H1 (cell line): ENCODE results near the gene ENKD1. TPM values are rescaled to one million over a fixed set of nuclear protein-coding genes. Genes with fewer than 3 reads are reported as not detected.

Experiments used
- CTCF ChIA-PET: fragments of 300-600 bp; sonication (Branson Sonifier 250); formaldehyde crosslinking; loops from one replicate; lab custom pipeline; 2021; ENCODE audit not compliant: partially characterized antibody; lab: Charles Lee
- POLR2A ChIA-PET: fragments of 300-600 bp; sonication (Branson Sonifier 250); formaldehyde crosslinking; loops from one replicate; lab custom pipeline; 2021; ENCODE audit warnings: inconsistent platforms; ENCODE audit not compliant: partially characterized antibody; lab: Charles Lee
- DNase-seq, 2 experiments: peaks; one replicate each; pipeline versions ENCODE4 v3.0.0 to v3.0.0-alpha.2; 2010 to 2022; ENCODE audit warnings: low spot score in 2 of 2, low read depth in 1 of 2, mixed read lengths in 1 of 2
- FAIRE-seq: peaks from 2 replicates; lab custom pipeline; 2011; peaks lifted over from hg19 to GRCh38; lab: Jason Lieb, UNC
- H2AFZ ChIP-seq: 2 replicates; pipeline ENCODE4 v1.8.1; 2012; ENCODE audit warnings: low read length, inconsistent platforms
- H2AK5ac ChIP-seq: 2 replicates; pipeline ENCODE4 v1.6.1; 2013; ENCODE audit warnings: low read depth, low read length
- H2BK120ac ChIP-seq: replicated peaks from 2 replicates; pipeline ENCODE3; 2013; ENCODE audit warnings: low read depth, low read length, inconsistent platforms
- H2BK12ac ChIP-seq: 2 replicates; pipeline ENCODE4 v1.6.1; 2013; ENCODE audit warnings: low read depth, low read length
- H2BK15ac ChIP-seq: 2 replicates; pipeline ENCODE4 v1.6.1; 2013; ENCODE audit warnings: low read length
- H2BK20ac ChIP-seq: 2 replicates; pipeline ENCODE4 v1.6.1; 2013; ENCODE audit warnings: low read length
- H2BK5ac ChIP-seq: 2 replicates; pipeline ENCODE4 v1.6.1; 2013; ENCODE audit warnings: low read depth, low read length
- H3K14ac ChIP-seq: 2 replicates; pipeline ENCODE4 v1.6.1; 2013; ENCODE audit warnings: inconsistent platforms; ENCODE audit not compliant: insufficient read length
- H3K18ac ChIP-seq: 2 replicates; pipeline ENCODE4 v1.6.1; 2013; ENCODE audit warnings: low read length; ENCODE audit errors: extremely low read depth
- H3K23ac ChIP-seq: 2 replicates; pipeline ENCODE4 v1.6.1; 2013; ENCODE audit warnings: inconsistent platforms; ENCODE audit not compliant: insufficient read length
- H3K23me2 ChIP-seq: 2 replicates; pipeline ENCODE4 v1.6.1; 2013; ENCODE audit warnings: low read depth, low read length
- H3K27ac ChIP-seq: 2 replicates; pipeline ENCODE4 v1.6.1; 2011; ENCODE audit warnings: low read depth, low read length, inconsistent platforms
- H3K27me3 ChIP-seq, 4 experiments: replicated peaks in 1 of 4; 1 replicate in 1 of 4; 2 replicates in 3 of 4; pipeline versions ENCODE4 v1.6.1 to v1.8.1; 2011 to 2013; ENCODE audit warnings: low read length in 3 of 4, mild to moderate bottlenecking in 3 of 4, inconsistent platforms in 2 of 4, mixed read lengths in 2 of 4, moderate library complexity in 1 of 4; ENCODE audit not compliant: control insufficient read depth in 3 of 4, insufficient read depth in 3 of 4; ENCODE audit errors: extremely low read depth in 1 of 4
- H3K36me3 ChIP-seq, 4 experiments: 2 replicates each; pipeline versions ENCODE4 v1.6.1 to v1.8.1; 2011 to 2013; ENCODE audit warnings: mild to moderate bottlenecking in 4 of 4, low read length in 3 of 4, moderate library complexity in 2 of 4, control low read depth in 1 of 4, inconsistent platforms in 1 of 4; ENCODE audit not compliant: insufficient read depth in 4 of 4, control insufficient read depth in 2 of 4
- H3K4ac ChIP-seq: replicated peaks from 2 replicates; pipeline ENCODE3; 2013; ENCODE audit warnings: low read length, low read depth, mixed read lengths, inconsistent platforms; ENCODE audit not compliant: insufficient read length
- H3K4me1 ChIP-seq, 4 experiments: replicated peaks in 1 of 4; 1 replicate in 1 of 4; 2 replicates in 3 of 4; pipeline versions ENCODE4 v1.6.1 to v1.8.1; 2011 to 2013; ENCODE audit warnings: low read length in 3 of 4, inconsistent platforms in 2 of 4, mixed read lengths in 1 of 4; ENCODE audit not compliant: insufficient read depth in 4 of 4, control insufficient read depth in 3 of 4
- H3K4me2 ChIP-seq, 2 experiments: 2 replicates each; pipeline versions ENCODE4 v1.6.1 to v1.8.1; 2011 to 2013; ENCODE audit warnings: low read depth in 2 of 2, low read length in 2 of 2, control low read depth in 1 of 2, inconsistent platforms in 1 of 2, mild to moderate bottlenecking in 1 of 2; ENCODE audit not compliant: insufficient read depth in 1 of 2
- H3K4me3 ChIP-seq, 4 experiments: fragments of 200-600, 300-600 bp in 1 of 4; sonication (generic), shearing (Covaris generic), sonication (Bioruptor Twin) in 1 of 4; 2 replicates each; pipeline versions ENCODE4 v1.5.1 to v1.8.1; 2011 to 2016; ENCODE audit warnings: low read length in 4 of 4, low read depth in 3 of 4, control low read depth in 2 of 4, inconsistent platforms in 2 of 4, mild to moderate bottlenecking in 2 of 4, mixed read lengths in 1 of 4, moderate library complexity in 1 of 4; ENCODE audit not compliant: insufficient read depth in 2 of 4; ENCODE audit errors: extremely low read depth in 1 of 4
- H3K56ac ChIP-seq: replicated peaks from 2 replicates; pipeline ENCODE3; 2013; ENCODE audit warnings: low read depth, mild to moderate bottlenecking, mixed read lengths, low read length, inconsistent platforms; ENCODE audit not compliant: insufficient read length
- H3K79me1 ChIP-seq: 2 replicates; pipeline ENCODE4 v1.6.1; 2013; ENCODE audit warnings: low read depth, low read length, control low read depth
- H3K79me2 ChIP-seq, 2 experiments: 2 replicates each; pipeline versions ENCODE4 v1.6.1 to v1.8.1; 2012 to 2013; ENCODE audit warnings: low read length in 2 of 2, mild to moderate bottlenecking in 2 of 2, inconsistent platforms in 1 of 2; ENCODE audit not compliant: insufficient read depth in 2 of 2, control insufficient read depth in 1 of 2
- H3K9ac ChIP-seq, 4 experiments: replicated peaks in 1 of 4; 1 replicate in 1 of 4; 2 replicates in 3 of 4; pipeline versions ENCODE4 v1.6.1 to v1.8.1; 2011 to 2013; ENCODE audit warnings: low read depth in 3 of 4, low read length in 3 of 4, control low read depth in 2 of 4, mild to moderate bottlenecking in 2 of 4, moderate library complexity in 2 of 4, inconsistent platforms in 1 of 4; ENCODE audit errors: extremely low read depth in 1 of 4
- H3K9me3 ChIP-seq, 2 experiments: 2 replicates each; pipeline versions ENCODE4 v1.6.1 to v1.8.1; 2012 to 2013; ENCODE audit warnings: mild to moderate bottlenecking in 2 of 2, moderate library complexity in 2 of 2, control low read depth in 1 of 2, inconsistent platforms in 1 of 2, low read depth in 1 of 2, low read length in 1 of 2, mixed read lengths in 1 of 2; ENCODE audit not compliant: insufficient read depth in 2 of 2
- H4K20me1 ChIP-seq, 2 experiments: replicated peaks in 1 of 2; 2 replicates each; pipeline versions ENCODE3 to v1.8.1; 2011 to 2013; ENCODE audit warnings: inconsistent platforms in 2 of 2, low read length in 2 of 2, mild to moderate bottlenecking in 1 of 2; ENCODE audit not compliant: insufficient read depth in 2 of 2, control insufficient read depth in 1 of 2
- H4K5ac ChIP-seq: 2 replicates; pipeline ENCODE4 v1.6.1; 2013; ENCODE audit warnings: low read length, low read depth, mixed read lengths, inconsistent platforms; ENCODE audit not compliant: insufficient read length
- H4K8ac ChIP-seq: 2 replicates; pipeline ENCODE4 v1.8.0; 2013; ENCODE audit warnings: mild to moderate bottlenecking, moderate library complexity, low read length, inconsistent platforms; ENCODE audit not compliant: insufficient read depth; ENCODE audit errors: extremely low read depth
- H4K91ac ChIP-seq: replicated peaks from 2 replicates; pipeline ENCODE3; 2013; ENCODE audit warnings: low read length, mixed read lengths, inconsistent platforms; ENCODE audit not compliant: insufficient read length
- WGBS, 2 experiments: shearing (Covaris generic) in 1 of 2; methylation state at CpG; one replicate each; pipeline versions ENCODE4 v1.1.6 to v1.1.7; 2013 to 2015; ENCODE audit warnings: low lambda C conversion rate in 2 of 2, mixed read lengths in 2 of 2, inconsistent platforms in 1 of 2, low coverage in 1 of 2, missing lambda C conversion rate in 1 of 2; ENCODE audit not compliant: insufficient replicate concordance in 2 of 2, insufficient coverage in 1 of 2, insufficient read length in 1 of 2; ENCODE audit errors: extremely low coverage in 1 of 2, missing lambda C conversion rate in 1 of 2; 5-methylcytosine and 5-hydroxymethylcytosine counted together
- polyA plus RNA-seq, 7 experiments: library from polyadenylated mRNA; depleted of rRNA in 3 of 7; stranded (reverse) in 5 of 7; unstranded in 2 of 7; fragments of >200 nt in 5 of 7; fragments of 200-250 nt in 2 of 7; gene quantifications; 1 replicate in 5 of 7; 2 replicates in 1 of 7; 4 replicates in 1 of 7; pipeline versions ENCODE4 v1.2.1 to v1.2.3, GENCODE V29; 2011 to 2013; ENCODE audit warnings: missing spikeins in 2 of 7, mixed read lengths in 2 of 7
- total RNA-seq: library from RNA; stranded (reverse); fragmentation: NEBNext Ultra II Directional; extraction: Animal tissue kit (Norgen Biotek cat#: 25700); gene quantifications from 2 replicates; pipeline ENCODE4 v1.2.1, GENCODE V29; 2021

ENKD1 gene
- total and polyA plus RNA-seq, 2 of the 8 experiments (the other 6 are each of a cell fraction or from before 2014, with no cell fraction given) = 12.9 to 16.1 TPM

DNA sequence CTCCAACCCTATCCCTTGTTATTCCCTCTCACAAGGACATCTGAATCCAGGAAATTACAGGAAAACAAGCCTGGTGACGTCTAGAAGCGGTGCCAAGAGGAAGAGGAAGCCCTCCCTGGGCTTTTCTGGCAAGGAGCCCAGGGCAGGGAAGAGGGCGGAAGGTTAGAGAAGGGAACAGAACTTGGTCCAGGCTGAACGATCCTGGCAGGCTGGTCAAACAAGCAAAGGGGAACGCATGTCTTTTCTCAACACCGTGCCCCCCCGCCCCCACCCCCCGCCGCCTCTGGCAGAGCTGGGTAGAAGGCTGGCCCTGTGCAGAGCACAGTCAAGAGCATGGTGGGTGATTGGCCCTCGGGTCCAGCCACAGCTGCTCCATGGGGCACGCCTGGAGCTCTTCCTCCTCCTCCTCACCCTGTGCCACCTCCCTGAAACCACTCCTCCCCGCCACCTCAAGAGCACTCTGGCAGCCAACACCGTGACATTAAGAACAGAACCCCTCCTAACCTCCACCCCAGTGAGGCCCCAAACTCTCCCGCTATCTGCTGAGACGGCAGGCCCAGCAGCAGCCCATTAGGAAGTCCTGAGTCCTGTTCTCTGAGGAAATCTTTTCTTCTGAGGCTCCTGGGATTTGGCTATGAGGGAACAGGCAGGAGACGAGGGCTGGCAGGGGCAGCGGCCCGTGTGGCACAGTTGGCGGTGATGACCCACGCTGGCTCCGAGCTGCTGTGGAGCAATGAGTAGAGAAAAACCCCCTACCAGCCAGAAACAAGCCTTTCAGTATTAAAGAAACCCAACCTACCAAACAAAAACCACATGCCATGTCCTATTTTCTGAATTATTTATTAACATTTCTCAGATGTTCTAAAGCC lies 7.4 kb upstream of the ENKD1 start:
- Histone ChIP-seq H4K8ac (no peak overlapping the region), H3K56ac (no peak overlapping the region), H2BK120ac (no peak overlapping the region), H3K79me1 (no peaks in the 10 kb centered on the region; the same call in none of the 2 replicates), H3K23me2 (no peaks in the 10 kb centered on the region), H2BK15ac (no peak overlapping the region), H2AFZ (no peak overlapping the region), H2AK5ac (no peak overlapping the region), H3K14ac (no peak overlapping the region), H2BK12ac (no peak overlapping the region), H3K9me3 (no peaks in the 10 kb centered on the region), H3K23ac (no peak overlapping the region), H3K4me2 (no peak overlapping the region), H3K9ac (no peak overlapping the region), H2BK5ac (no peak overlapping the region), H3K18ac (no peak overlapping the region), H3K4me1 (peaks cover 0 to 3% (median 0%) of the 10 kb centered on the region in 4 experiments; a peak in 1 of 7 replicates), H4K20me1 (peaks cover 2 to 12% of the 10 kb centered on the region in 2 experiments), H4K91ac (no peak overlapping the region), H3K4ac (no peak overlapping the region), H4K5ac (no peak overlapping the region), H3K4me3 (no peak overlapping the region), H3K27me3 (no peaks in the 10 kb centered on the region), H3K36me3 (0 out of 8 replicates have a peak, but pooled peaks cover 0 to 3% (median 0%) of the 10 kb centered on the region in 4 experiments), H3K27ac (no peak overlapping the region), H3K79me2 (no peaks in the 10 kb centered on the region), H2BK20ac (no peak overlapping the region)
- 90% methylated on average over 21 of the region's 21 CpGs; no CpG with 5 or more reads in 1 of the 2 experiments for WGBS, 2 experiments
- FAIRE-seq = no peak
- CTCF ChIA-PET = interaction anchor here (0.6 to 5.5 kb wide), 31 partner anchors 10 to 268 kb away, joined by 3 to 46 read pairs (median 7); partner anchors contain the start of genes GFOD2 and NUTF2
- DNase-seq = no peak
- POLR2A ChIA-PET = interaction anchor here (0.8 to 1.8 kb wide), 6 partner anchors 16 to 167 kb away, joined by 3 to 7 read pairs (median 4); partner anchors contain the start of gene GFOD2
